ENCODE results near the gene DNM3. TPM values are rescaled to one million over a fixed set of nuclear protein-coding genes. Genes with fewer than 3 reads are reported as not detected.

DNM3 gene
- total and polyA plus RNA-seq, 9 donors, result 3.1 to 6.5 (median 4.4) TPM

GRCh38 chr1:172417557-172417956 lies 576.3 kb downstream of the DNM3 start:
- H3K4me3 ChIP-seq, result no peak overlapping the region
- no peaks in the 10 kb centered on the region for H3K4me1 ChIP-seq (ENCODE audit: insufficient read depth)
- 91 to 100% (median 96%) methylated on average over 1 of the region's 1 CpG for WGBS, 3 donors
- H3K27ac ChIP-seq, result no peak overlapping the region
- intact Hi-C loops (cut with DNase I), result no loop called here
- no peaks in the 10 kb centered on the region for H3K9me3 ChIP-seq
- TF ChIP-seq CTCF (IDR thresholded peaks at IDR 0.05) (no peak), EP300 (IDR thresholded peaks at IDR 0.05) (no peak), POLR2A (IDR thresholded peaks at IDR 0.05) (no peak)
- H3K27me3 ChIP-seq, result no peaks in the 10 kb centered on the region
- H3K36me3 ChIP-seq, result no peaks in the 10 kb centered on the region
- no peak for DNase-seq

GRCh38 chr1:172420385-172420784 lies 579.1 kb downstream of the DNM3 start, which contains the start of gene C1orf105:
C1orf105 (plus strand) TSS chr1:172420685; CDS start chr1:172420886, 201 bp downstream.
- Histone ChIP-seq H3K4me1 (ENCODE audit: insufficient read depth) (no peaks in the 10 kb centered on the region), H3K9me3 (no peaks in the 10 kb centered on the region), H3K27ac (no peak within 1 kb of the TSS), H3K36me3 (no peaks in the 10 kb centered on the region), H3K4me3 (no peak within 1 kb of the TSS), H3K27me3 (no peaks in the 10 kb centered on the region)
- no peak for DNase-seq
- WGBS, 3 donors, result 89 to 96% (median 92%) methylated on average over 1 of the region's 1 CpG
- intact Hi-C loops (cut with DNase I), result loop anchor here in 1 of 4 donors (10.0 kb wide), 1 partner anchor 396 kb away; no protein-coding TSS in a partner anchor
- TF ChIP-seq POLR2A (IDR thresholded peaks at IDR 0.05), result no peak
- TF ChIP-seq CTCF (IDR thresholded peaks at IDR 0.05), result no peak
- TF ChIP-seq EP300 (IDR thresholded peaks at IDR 0.05), result no peak

GRCh38 chr1:172421974-172422604 lies 580.8 kb downstream of the DNM3 start:
- H3K27ac ChIP-seq, result no peak overlapping the region
- 74 to 87% (median 79%) methylated on average over 5 of the region's 5 CpGs for WGBS, 3 donors

GRCh38 chr1:172423336-172423735 lies 582.0 kb downstream of the DNM3 start:
- WGBS, 3 donors, result 95 to 98% (median 98%) methylated on average over 2 of the region's 2 CpGs
- no peak overlapping the region for H3K4me3 ChIP-seq

More at GRCh38 chr1:172421974-172422604, 580.8 kb downstream of the DNM3 start:
- Histone ChIP-seq H3K27me3 (no peaks in the 10 kb centered on the region), H3K36me3 (no peaks in the 10 kb centered on the region), H3K4me3 (no peak overlapping the region), H3K9me3 (no peaks in the 10 kb centered on the region), H3K4me1 (ENCODE audit: insufficient read depth) (no peaks in the 10 kb centered on the region)
- intact Hi-C loops (cut with DNase I), result loop anchor here in 1 of 4 donors (10.0 kb wide), 1 partner anchor 397 kb away; no protein-coding TSS in a partner anchor
- DNase-seq, result no peak
- no peak for TF ChIP-seq EP300 (IDR thresholded peaks at IDR 0.05)
- TF ChIP-seq POLR2A (IDR thresholded peaks at IDR 0.05), result no peak
- no peak for TF ChIP-seq CTCF (IDR thresholded peaks at IDR 0.05)

More at GRCh38 chr1:172423336-172423735, 582.0 kb downstream of the DNM3 start:
- no peaks in the 10 kb centered on the region for H3K9me3 ChIP-seq
- TF ChIP-seq EP300 (IDR thresholded peaks at IDR 0.05) (no peak), CTCF (IDR thresholded peaks at IDR 0.05) (no peak), POLR2A (IDR thresholded peaks at IDR 0.05) (no peak)
- no peaks in the 10 kb centered on the region for H3K36me3 ChIP-seq
- no peaks in the 10 kb centered on the region for H3K4me1 ChIP-seq (ENCODE audit: insufficient read depth)
- intact Hi-C loops (cut with DNase I), result loop anchor here in 1 of 4 donors (10.0 kb wide), 1 partner anchor 399 kb away; no protein-coding TSS in a partner anchor
- no peaks in the 10 kb centered on the region for H3K27me3 ChIP-seq
- DNase-seq, result no peak
- H3K27ac ChIP-seq, result no peak overlapping the region
